GM21423 (cell line): Measurements from ENCODE around the gene C19orf67.
"Not testable (repeated sequence)": the region's sequence is repeated elsewhere in the genome, so short reads cannot be mapped to it uniquely, and the experiment has no call there.

Experiments
- ATAC-seq: cut with Tn5 transposase; IDR thresholded peaks from one replicate; pipeline ENCODE4 v1.9.1; 2021; ENCODE audit warnings: mild to moderate bottlenecking, moderate library complexity; ENCODE audit not compliant: unreplicated experiment

C19orf67 gene

GRCh38 chr19:14059093-14059480 lies 26.5 kb downstream of the C19orf67 start:
- no peak for ATAC-seq

DNA sequence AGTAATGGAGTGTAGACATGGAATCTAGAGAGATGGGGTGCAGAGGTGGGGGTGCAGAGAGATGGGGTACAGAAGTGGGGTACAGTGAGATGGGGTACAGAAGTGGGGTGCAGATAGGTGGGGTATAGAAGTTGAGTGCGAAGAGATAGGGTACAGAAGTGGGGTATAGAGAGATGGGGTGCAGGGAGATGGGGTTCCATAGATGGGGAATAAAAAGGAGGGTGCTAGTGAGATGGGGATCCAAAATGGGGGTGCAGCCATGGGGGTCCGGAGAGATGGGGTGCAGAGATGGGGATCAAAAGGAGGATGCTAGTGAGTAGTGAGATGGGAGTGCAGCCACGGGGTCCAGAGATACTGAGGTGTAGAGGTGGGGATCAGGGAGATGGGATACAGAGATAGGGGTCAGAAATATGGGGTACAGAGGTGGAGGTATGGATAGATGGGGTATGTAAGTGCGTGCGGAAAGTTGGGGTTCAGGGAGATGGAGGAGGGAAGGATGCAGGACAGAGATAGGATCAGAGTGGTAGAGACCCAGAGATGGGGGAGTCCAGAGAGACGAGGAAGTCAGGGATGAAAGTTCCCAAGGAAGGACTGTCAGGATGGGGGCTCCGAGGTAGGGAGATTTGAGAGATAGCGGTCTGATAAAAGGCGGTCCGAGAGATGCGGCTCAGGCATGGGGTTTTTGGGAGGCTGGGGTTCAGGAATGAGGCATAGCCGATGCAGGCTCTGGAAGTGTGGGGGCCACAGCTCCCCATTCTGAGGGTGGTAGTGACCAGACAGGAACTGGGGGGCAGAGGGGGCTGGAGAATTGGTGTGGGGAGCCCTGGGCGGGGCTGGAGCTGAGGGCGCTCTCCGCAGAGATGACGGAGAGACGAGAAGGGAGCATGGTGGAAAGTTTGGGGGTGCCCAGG lies 27.1 kb downstream of the C19orf67 start:
- no peak for ATAC-seq

DNA sequence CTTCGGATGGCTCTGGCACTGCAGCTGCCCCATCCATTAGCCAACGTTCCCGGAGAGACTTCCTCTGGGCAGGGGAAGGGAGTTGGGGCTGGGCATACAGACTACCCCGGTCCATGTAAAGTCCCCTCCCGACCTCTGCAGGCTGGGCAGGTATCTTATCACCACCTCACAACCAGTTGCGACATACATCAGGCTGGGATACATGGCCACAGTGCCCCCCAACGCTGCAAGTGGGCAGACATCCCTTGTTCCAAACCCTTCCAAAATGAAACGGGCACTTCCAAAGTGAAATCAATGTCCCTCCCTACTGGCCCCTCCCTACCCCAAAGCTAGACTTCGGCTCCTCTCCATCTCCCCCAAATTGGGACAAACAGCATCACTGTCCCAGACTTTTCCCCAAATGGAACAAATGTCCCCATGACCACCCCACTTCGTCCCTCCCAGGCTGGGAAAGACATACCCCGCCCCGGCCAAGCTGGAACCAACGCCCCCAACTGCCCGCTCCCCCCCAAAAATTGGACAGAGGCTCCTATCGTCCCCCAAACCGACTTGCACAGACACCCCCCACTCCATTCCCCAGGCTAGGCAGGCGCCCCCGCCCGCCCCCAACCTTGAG lies 28.7 kb downstream of the C19orf67 start:
- no peak for ATAC-seq

DNA sequence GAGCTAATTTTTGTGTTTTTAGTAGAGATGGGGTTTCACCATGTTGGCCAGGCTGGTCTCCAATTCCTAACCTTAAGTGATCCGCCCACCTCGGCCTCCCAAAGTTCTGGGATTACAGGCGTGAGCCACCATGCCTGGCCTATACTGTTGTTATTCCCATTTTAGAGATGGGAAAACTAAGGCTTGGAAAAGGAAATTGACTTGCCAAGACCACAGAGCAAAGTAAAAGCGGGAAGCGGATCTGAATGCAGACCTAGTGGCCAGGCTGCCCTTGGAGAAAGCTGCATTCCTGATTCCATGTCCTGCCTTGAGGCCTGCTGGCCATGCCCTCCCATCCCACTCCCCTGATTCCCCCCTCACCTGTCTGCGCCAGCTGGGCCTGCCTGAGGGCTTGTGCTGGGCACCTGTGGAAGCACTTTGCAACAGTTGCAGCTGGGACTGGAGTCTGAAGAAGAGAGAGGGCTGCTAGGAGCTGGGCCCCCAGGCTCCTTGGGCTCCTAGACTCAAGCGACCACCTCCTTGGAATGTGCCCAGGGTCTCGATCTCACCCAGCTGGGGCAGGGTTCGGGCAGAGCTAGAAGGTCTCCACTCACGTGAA lies 29.4 kb downstream of the C19orf67 start:
- no peak for ATAC-seq

DNA sequence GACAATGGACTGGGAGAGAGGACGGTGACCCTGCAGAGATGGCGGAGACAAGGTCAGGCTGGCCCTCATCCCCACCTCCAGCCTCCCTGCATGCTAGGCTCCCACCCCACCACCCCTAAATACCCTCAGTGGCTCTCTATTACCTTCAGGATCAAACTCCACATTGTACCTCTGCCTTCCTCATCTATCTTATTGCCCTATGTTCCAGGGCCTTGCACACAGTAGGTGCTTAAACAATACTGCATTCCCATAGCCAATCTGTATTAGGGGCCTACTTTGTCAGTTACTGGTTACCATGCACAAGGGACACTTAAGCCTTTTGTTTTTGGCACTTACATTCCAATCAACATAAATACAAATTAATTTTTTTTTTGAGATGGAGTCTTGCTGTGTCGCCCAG lies 30.2 kb downstream of the C19orf67 start:
- no peak for ATAC-seq

DNA sequence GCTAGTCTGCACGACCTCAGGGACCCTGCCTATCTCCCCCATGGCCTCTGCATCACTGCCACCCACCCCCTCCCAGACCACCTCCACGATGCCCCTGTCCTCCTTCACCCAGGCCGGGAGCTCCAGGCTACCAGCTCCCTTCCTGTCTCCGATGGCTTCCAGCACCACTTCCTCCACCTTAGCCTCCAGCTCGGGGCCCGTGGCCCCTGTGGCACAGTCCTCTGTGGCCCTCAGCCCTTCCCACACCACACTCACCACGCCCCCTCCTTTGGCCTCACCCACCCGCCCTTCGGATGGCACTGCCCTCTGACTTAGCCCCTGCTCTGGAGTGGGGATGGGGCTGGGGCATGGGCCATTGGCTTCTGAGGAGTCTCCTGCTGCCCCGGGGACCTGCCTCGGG lies 30.9 kb downstream of the C19orf67 start:
- ATAC-seq = no peak

- no peak for ATAC-seq
Measured at GRCh38 chr19:14054099-14054498, 31.5 kb downstream of the C19orf67 start.

- ATAC-seq = no peak
Measured at GRCh38 chr19:14053500-14053899, 32.1 kb downstream of the C19orf67 start.

DNA sequence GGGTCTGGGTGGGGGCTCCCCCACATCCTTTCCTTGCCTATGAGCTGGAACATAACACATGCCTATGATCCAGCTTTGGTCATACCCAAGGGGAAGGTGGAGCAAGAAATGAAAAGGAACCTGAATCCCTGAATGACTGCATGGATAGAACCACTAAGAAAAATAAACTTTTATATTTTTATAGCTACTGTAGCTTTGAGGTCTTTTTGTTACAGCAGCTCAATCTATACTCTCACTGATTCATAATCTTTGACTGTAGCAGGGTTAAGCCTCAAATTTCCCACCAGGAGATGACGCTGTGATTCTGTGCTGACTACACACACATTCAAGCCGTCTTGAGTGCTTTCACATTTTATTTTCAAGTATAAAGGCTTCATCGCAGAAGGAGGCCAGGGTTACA lies 32.6 kb downstream of the C19orf67 start:
- ATAC-seq = no peak

- no peak for ATAC-seq
Measured at GRCh38 chr19:14052470-14052869, 33.1 kb downstream of the C19orf67 start.

DNA sequence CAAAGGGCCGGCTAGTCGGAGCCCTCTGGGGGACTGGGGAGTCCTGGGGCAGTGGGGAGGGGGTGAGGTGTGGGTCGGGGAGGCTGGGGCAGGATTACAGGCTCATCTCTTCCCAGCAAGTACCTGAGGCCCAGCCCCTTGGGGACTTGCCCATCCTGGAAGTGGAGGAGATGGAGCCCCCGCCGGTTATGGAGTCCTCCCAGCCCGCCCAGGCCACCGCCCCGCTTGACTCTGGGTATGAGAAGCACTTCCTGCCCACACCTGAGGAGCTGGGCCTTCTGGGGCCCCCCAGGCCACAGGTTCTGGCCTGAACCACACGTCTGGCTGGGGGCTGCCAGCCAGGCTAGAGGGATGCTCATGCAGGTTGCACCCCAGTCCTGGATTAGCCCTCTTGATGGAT lies 33.6 kb downstream of the C19orf67 start:
- ATAC-seq = no peak

DNA sequence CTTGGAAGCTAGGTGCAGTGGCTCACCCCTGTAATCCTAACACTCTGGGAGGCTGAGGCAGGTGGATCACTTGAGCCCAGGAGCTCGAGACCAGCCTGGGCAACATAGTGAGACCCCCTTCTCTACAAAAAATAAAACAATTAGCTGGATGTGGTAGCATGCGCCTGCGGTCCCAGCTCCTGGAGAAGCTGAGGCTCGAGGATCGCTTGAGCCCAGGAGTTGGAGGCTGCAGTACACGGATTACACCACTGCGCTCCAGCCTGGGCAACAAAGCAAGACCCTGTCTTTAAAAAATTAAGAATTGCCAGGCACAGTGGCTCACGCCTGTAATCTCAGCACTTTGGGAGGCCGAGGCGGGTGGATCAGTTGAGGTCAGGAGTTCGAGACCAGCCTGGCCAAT lies 34.6 kb downstream of the C19orf67 start:
- ATAC-seq = not testable (repeated sequence)

DNA sequence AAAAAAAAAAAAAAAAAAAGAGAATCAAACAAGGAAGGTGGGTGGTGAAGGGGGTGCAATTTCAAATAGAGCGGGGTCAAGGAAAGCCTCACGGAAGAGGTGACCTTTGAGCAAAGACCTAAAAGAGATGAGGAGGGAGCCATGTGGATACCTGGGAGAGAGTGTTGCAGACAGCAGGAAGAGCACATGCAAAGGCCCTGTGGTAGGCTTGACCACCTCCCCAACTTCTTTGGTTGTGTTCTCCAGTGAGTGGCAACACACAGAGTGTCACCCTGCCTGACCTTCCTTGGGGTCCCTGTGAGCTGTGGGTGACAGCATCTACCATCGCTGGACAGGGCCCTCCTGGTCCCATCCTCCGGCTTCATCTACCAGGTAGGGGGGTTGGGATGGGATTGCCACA lies 35.1 kb downstream of the C19orf67 start:
- ATAC-seq = no peak

GRCh38 chr19:14048443-14049153 lies 37.0 kb downstream of the C19orf67 start:
- ATAC-seq = no peak

- not testable (repeated sequence) for ATAC-seq
Measured at GRCh38 chr19:14047866-14048265, 37.7 kb downstream of the C19orf67 start.

GRCh38 chr19:14042659-14043608 lies 42.6 kb downstream of the C19orf67 start:
- ATAC-seq = not testable (repeated sequence)

GRCh38 chr19:14039181-14039580 lies 46.4 kb downstream of the C19orf67 start:
- no peak for ATAC-seq

- no peak for ATAC-seq
Measured at GRCh38 chr19:14035706-14036105, 49.9 kb downstream of the C19orf67 start.

DNA sequence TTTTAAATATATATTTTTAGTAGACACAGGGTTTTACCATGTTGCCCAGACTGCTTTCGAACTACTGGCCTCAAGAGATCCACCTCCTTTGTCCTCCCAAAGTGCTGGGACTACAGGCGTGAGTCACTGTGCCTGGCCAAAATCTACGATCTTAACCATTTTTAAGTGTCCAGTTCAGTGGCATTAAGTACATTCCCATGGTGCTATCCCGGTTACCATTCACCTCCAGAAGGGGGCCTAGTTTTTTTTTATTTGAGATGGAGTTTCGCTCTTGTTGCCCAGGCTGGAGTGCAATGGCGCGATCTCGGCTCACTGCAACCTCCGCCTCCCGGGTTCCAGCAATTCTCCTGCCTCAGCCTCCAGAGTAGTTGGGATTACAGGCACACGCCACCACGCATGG lies 50.4 kb downstream of the C19orf67 start:
- not testable (repeated sequence) for ATAC-seq

- ATAC-seq = no peak
Measured at GRCh38 chr19:14033946-14034345, 51.6 kb downstream of the C19orf67 start.
